NCI-H1694 treated with DMSO at 0.1 percent for 48 hours (cell line): Measurements from ENCODE around the gene PANX2.
"Not testable (repeated sequence)": the region's sequence is repeated elsewhere in the genome, so short reads cannot be mapped to it uniquely, and the experiment has no call there.

Experiments
- DNase-seq: peaks from one replicate; lab custom pipeline; 2025; lab: John Stamatoyannopoulos, UW

The PANX2 gene

DNA sequence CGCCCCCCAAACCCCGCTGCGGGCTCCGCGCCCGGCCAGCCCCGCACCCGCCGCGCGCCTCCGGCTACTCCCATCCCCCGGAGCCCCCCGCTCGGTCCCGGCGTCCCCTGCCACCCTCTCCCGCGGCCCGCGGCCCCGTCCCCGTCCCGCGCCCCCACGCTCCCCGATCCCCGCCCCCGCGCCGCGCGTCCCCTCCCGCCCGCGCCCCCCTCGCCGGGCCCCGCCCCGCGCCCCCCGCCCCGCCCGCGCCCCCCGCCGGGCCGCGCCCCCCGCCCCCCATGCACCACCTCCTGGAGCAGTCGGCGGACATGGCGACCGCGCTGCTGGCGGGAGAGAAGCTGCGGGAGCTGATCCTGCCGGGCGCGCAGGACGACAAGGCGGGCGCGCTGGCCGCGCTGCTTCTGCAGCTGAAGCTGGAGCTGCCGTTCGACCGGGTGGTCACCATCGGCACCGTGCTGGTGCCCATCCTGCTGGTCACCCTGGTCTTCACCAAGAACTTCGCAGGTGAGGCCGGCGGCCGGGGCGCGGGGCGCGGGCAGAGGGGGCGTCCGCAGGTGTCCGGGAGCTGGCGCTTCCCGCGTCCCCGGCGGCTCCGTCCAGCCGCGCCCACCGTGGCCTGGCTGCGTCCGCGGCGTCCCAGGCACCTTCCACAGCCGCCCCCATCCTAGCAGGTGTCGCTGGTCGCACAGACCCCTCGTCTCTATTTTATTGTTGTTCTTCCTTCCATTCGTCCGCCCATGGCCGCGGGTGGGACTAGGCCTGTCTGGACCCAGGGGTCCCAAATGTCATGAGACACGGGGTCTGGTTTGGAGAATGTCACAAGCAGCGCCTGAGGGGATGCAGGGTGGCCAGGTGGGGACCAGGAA lies at the start of gene PANX2:
PANX2 (plus strand) TSS at position 279 of the 866 bp plus-strand sequence; CDS start at position 279, 0 bp downstream.
- DNase-seq: no peak

- no peak for DNase-seq
Observed at GRCh38 chr22:50121202-50121740, 49.3 kb upstream of the PANX2 start.

DNA sequence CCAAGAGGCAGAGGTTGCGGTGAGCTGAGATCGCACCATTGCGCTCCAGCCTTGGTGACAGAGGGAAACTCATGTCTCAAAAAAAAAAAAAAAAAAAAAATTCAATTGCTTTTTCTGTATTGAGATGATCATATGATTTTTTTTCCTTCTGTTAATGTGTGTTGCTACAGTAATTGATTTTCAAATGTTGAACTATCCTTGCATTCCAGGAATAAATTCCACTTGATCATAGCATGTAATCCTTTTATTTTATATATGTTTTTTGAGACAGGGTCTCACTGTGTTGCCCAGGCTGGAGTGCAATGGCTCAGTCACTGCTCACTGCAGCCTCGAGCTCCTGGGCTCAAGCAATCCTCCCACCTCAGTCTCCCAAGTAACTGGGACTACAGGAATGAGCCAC lies 47.4 kb upstream of the PANX2 start:
- DNase-seq: no peak

DNA sequence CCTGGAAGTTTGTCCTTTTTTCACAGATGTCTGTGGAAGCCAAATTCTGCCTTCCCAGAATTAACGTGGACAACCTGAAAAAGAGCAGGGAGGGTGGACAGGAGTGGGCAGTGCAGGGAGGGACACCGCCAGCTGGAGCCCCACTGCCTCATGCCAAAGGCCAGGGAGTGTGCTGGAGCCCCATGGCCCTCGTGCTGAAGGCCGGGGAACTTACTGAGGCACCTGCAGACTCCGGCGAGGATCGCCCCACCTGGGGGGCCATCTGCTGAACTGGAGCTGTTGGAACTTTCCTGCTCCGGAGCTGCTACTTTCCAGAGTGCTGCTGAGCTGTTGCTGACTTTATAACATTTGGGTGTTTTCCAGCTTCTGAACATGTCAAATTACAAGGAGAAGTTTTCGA lies 45.5 kb upstream of the PANX2 start:
- DNase-seq: no peak

DNA sequence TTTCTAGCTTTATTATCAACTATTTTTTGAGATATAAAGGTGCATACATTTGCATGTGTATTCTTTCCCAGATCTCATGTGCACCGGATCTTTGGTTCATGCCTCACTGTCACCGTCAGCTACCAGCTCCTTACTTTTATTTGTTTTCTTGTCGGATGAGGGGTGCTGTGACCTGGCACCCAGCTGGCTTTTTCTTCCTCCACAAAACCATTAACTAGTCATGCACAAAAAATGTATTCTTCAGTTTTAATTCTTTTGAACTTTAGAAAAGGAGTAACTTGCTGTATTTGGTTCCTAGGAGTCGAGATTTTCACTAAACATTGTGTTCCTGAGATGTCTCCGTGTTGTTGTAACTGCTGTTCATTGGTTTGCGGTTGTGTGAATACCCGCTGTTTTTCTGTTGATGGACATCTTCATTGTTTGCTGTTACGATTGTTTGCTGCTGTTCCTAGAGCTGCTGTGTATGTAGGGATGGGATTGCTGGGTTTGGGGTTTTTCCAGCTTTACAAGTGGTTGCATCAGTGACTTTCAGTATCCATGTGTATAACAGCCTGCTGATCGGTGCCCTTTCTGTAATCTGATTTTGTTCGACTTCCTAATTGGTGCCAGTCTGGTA lies 41.3 kb upstream of the PANX2 start:
- no peak for DNase-seq

DNA sequence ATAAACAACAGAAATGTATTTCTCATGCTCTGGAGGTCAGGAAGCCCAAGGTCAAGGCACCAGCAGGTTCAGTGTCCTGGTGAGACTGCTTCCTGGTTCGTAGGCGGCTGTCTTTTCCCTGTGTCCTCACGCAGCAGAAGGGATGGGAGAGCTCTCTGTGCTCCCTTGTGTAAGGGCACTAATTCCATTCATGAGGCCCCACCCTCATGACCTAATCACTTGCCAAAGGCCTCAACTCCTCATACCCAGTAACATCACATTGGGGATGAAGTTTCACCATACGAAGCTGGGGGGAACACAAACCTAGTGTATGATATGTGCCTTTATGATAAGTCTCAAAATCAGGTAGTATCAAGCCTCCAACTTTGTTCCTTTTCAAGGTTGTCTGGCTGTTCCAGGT lies 38.6 kb upstream of the PANX2 start:
- no peak for DNase-seq

DNA sequence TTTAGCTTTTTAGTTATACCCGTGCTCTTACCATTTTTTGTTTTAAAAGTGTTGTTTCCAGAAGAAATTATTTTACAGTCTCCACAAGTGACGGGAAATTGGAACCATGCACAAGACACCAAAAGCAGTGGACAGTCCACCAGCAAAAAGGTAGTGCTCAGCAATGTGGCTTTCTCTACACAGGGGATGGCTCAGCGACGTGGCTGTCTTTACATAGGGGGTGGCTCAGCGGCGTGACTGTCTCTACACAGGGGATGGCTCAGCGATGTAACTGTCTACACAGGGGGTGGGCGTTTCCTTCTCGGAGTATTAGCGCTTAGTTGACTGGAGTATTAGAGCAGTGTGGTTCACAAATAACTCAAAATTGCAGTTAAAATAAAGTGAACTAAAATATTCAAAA lies 36.0 kb upstream of the PANX2 start:
- no peak for DNase-seq

DNA sequence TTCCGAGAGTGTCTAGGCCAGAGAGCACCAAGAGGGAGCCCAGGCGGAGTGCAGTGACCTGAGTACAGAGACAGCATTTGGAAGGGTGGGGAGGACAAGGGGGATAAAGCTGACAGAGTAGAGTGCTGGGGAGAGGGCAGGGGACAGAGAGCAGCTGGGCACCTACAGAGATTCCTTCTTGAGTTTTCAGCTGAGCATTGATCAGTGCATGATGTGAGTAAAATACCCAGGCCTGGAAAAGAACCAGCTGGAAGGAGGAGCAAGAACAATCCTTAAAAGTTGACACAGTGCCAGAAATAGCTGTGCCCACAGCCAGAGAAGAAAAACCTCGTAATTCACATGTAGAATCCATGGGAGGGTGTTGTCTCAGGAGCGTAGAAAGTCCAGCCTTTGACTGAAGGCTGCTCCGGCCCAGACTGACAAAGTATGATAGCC lies 33.9 kb upstream of the PANX2 start:
- peak; percentile 8 for DNase-seq

GRCh38 chr22:50137277-50137676 lies 33.3 kb upstream of the PANX2 start:
- not testable (repeated sequence) for DNase-seq

DNA sequence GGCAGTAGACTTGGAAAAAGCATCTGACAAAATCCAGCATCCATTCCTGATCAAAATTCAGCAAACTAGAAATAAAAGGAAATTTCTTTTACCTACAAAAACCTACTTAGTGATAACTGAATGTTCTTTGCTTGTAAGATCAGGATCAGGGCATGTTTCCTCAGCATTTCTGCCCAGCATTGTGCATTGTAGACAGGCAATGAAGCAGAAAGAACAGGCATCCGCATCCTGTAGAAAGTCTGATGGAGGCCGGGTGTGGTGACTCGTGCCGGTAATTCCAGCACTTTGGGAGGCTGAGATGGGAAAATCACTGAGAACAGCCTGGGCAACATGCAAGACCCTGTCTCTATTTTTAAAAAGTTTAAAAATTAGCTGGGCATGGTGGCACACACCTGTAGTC lies 32.5 kb upstream of the PANX2 start:
- DNase-seq: no peak

GRCh38 chr22:50138988-50139387 lies 31.5 kb upstream of the PANX2 start:
- DNase-seq: no peak

- no peak for DNase-seq
Observed at GRCh38 chr22:50139843-50140415, 30.6 kb upstream of the PANX2 start.

- DNase-seq: no peak
Observed at GRCh38 chr22:50140615-50141014, 29.9 kb upstream of the PANX2 start.

DNA sequence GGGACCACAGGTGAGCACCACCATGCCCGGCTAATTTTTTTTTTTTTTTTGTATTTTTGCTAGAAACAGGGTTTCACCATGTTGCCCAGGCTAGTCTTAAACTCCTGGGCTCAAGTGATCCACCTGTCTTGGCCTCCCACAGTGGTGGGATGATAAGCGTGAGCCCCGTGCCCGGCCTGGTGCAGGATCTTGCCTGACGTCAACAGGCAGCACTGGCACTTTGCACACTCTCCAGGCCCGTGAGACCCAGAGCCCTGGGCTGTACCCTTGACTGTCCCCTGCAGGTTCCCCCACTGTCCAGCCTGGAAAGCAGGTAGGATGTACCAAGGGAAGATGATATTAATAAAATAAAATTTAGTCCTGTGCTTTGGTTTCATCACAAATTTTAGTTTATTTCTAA lies 29.1 kb upstream of the PANX2 start:
- no peak for DNase-seq

DNA sequence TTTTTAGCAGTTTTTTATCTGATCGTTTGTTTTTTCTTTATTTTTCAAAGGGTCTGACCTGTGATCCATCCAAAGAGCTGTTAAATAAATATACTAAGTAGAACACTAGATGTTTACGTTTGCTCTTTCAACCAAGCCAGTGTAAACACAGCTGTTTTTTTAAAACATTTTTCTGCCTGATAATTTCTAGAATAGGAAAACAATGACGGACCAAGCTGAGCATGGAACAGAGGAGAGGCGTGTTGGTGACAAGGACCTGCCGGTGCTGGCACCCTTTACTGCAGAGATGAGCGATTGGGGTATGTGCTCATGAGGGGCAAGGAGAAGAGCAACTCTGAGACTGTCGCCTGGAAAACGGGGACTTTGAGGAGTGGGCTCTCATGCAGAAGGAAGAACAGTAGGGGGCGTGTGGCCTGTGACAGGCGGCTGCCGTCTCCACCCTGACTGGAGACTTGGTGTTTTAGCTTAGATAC lies 28.6 kb upstream of the PANX2 start:
- DNase-seq: peak; percentile 18

DNA sequence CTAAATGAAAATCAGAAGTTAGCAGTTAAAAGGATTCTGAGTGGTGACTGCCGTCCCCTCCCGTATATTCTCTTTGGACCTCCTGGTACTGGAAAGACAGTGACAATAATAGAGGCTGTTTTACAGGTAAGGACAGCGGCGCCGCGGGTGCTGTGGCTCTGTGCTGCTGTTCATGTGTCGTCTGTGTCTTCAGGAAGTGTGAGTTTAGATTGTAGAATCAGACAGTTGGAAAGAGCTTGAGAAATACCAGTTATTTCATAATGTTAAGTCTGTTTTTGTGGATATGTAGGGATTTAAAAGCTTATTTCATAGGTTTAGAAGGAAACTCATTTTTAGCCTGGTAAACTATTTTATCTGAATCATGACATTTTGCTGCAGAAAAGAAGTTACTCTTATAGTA lies 27.4 kb upstream of the PANX2 start:
- no peak for DNase-seq

- no peak for DNase-seq
Observed at GRCh38 chr22:50144005-50144614, 26.4 kb upstream of the PANX2 start.

DNA sequence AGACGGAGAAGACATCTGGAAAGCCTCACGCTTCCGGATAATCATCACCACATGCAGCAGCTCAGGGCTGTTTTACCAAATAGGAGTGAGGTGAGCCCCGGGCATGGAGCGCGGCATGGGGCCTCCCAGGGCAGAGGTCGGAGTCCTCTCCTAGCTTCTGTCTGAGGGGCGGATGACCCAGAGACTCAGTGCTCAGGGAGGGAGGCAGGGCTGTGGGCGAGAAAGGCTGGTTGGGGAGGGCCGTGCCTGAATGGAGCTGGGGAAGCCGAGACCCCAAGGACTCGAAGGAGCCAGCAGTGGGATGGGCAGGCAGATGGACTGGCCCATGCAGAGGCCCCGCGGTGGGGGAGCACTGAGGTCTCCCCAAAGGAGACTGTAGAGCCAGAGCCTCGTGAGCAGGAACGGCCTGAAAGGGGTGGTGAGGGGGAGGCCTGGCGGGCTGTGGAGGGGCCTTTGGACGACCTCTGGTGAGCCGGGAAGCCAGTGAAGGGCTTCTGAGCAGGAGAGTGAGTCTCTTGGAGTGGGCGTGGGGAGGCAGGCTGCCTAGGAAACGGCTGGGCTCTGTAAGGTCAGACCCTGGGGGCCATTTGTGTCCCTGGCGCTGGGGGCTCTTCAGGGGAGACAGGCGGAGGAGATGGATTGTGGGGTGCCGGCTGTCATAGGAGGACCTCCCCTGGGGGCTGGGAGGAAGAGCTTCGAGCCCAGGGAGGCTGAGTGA lies 24.7 kb upstream of the PANX2 start:
- DNase-seq: no peak

DNA sequence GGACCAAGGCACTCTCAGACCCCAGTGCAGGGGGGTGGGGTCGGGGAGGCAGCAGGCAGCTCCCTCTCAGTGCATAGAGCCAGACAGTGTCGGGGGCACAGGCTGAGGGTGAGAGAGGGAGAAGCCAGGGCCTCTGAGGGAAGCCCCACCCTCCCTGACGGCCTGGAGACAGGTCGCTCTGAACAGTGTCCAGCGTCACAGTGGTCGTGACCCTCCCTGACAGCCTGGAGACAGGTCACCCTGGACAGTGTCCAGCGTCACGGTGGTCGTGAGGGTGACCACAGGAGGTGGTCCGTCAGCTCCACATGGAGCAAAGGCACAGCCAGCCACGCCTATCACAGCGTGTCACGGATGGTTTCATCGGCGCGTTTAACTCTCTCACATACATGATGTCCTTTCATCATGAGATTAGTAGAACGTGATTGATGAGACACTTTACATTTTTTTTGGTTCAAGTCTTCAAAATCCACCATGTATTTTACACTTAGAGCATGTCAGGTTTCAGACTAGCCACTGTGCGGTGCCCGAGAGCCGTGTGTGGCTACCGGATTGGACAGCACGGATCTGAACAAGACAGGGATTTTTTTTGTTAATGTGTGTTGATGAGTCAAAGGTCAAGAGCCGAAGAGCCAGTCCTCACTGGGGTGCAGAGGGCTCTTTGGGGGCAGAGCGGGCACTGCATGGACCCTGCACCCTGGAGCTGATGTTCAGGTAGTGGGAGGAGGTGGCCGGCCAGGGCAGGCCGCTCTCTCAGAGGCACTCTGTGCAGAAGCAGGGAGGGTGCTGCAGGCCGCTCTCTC lies 23.9 kb upstream of the PANX2 start:
- peak; percentile 59 for DNase-seq

DNA sequence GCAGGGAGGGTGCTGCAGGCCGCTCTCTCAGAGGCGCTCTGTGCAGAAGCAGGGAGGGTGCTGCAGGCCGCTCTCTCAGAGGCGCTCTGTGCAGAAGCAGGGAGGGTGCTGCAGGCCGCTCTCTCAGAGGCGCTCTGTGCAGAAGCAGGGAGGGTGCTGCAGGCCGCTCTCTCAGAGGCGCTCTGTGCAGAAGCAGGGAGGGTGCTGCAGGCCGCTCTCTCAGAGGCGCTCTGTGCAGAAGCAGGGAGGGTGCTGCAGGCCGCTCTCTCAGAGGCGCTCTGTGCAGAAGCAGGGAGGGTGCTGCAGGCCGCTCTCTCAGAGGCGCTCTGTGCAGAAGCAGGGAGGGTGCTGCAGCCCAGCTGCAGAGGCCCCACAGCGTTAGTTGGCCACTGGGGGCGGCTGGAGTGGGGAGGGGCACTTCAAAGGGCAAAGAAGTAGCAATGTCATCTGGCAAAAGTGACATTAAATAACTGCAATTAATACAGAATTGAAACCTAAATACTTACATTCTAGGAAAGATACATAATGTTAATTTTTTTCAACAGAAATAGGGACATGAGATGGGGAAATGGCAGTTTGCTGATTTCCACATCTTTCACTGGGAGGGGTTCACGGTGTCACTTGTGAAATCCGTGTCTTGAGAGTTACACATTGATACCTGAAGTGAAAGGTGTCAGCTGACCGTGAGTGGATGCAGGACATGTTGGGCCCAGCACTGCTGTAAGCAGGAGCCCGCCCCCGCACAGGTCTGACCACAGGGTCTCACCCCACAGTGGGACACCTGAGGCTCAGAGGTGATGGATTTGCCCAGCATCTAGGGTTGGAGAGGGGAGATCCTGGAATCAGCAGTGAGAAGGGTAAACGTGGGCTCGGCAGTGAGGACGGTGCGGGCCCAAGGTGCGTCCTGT lies 23.0 kb upstream of the PANX2 start:
- not testable (repeated sequence) for DNase-seq
